GM19193 (cell line): ENCODE results near the gene PNLIP.

Experiments
- POLR2A ChIP-seq: IDR thresholded peaks from 4 replicates; pipeline ENCODE4 v1.6.1; 2011; ENCODE audit not compliant: insufficient read depth, insufficient read length; ENCODE audit errors: extremely low read depth

PNLIP gene

GRCh38 chr10:116545756-116546155, at the start of gene PNLIP:
Gene PNLIP (plus strand): TSS chr10:116545931. CDS start chr10:116546093, 162 bp downstream.
- TF ChIP-seq POLR2A = no peak

GRCh38 chr10:116504786-116505185, 40.9 kb upstream of the PNLIP start:
- TF ChIP-seq POLR2A = no peak

DNA sequence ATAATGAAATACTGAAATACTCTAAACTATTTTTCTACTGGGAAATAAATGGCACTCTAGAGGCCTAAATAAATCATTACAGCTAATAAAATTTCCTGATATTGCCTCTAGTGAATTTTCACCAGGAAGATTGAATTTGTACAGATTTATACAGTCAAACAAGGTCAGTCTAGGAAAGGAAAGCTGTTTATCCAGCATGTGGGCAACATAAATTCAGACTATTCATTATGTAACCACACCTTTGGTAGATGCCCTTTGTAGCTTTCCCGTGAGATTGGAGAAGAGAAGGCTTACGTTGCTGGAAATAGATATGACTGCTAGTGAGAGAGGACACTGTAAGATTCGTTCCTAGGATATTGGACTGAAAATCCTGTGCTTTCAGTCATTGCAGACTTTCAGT, 35.2 kb upstream of the PNLIP start:
- TF ChIP-seq POLR2A = no peak

DNA sequence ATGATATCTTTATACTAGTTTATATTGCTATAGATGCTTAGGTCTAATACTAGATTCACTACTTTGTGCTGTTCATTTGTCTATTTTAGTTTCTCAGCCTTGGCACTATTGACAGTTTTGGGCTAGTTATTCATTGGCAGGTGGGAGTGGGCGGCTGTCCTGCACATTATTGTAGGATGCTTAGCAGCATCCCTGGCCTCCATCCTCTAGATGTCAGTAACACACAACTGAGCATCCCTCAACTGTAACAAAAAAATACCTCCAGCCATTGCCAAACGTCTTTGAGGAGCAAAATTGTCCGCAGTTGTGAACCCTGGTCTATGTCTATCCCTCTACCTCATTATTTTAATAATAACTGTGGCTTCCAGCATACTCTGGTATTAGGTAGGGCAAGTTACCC, 34.4 kb upstream of the PNLIP start:
- no peak for TF ChIP-seq POLR2A

DNA sequence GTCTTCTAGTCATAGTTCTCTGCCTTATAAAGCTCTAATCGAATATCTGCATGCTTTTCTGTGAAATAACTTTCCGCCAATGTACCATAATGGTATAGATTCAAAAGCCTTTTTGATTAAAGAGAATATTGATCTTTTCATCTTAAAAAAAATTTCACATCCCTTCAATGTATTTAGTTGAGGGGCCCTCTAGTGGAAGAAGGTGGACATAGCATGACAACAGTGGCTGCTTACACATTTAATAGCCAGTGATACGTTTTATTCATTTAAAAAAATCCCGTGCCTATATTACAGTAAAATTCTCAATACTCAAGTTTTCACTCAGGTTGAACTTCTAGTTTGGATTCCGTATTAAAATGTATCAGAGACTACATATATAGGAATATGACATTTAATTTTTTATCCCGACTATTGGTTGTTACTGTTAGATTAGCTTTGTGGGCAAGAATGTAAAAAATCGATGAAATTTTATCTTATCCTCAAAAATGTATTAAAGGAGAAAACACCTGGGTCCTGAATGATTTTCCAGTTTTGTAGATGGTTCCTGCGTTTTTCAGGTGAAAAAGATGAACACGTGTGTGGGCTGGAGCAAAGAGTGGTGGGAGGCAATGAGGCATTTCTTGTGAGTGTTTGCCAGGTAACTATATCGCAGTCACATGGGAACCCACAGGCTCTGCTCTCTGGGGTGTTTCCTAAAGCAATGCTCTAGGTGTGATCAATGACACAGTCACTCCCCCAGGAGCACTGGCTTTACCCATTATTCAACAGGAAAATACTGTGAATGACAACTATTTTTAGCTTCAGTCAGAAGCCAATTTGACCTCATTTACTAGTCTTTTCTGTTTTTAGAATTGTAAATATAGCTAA, 24.1 kb upstream of the PNLIP start:
- TF ChIP-seq POLR2A = no peak

GRCh38 chr10:116522803-116523381, 22.8 kb upstream of the PNLIP start:
- no peak for TF ChIP-seq POLR2A

DNA sequence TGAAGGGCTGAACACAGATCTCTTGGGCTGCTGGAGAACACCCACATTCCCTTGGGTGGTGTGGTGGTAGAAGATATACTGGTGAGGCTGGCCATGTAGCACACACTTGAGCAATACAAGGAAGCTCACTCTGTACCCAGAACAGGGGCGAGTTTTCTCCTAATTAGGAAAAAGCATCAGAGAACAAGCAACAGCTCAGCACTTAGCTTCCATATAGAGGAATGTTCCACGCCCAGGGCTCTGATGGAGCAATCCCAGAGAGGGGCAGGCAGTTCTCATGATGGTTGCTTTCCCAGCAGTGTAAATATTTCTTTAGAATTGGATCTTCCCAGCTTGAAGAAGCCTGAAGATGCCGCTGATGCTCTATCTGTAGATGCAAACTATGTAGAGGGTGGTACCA, 21.0 kb upstream of the PNLIP start:
- no peak for TF ChIP-seq POLR2A

- no peak for TF ChIP-seq POLR2A
Observed at GRCh38 chr10:116526219-116526618, 19.5 kb upstream of the PNLIP start.

- TF ChIP-seq POLR2A = no peak
Observed at GRCh38 chr10:116536810-116537209, 8.9 kb upstream of the PNLIP start.

DNA sequence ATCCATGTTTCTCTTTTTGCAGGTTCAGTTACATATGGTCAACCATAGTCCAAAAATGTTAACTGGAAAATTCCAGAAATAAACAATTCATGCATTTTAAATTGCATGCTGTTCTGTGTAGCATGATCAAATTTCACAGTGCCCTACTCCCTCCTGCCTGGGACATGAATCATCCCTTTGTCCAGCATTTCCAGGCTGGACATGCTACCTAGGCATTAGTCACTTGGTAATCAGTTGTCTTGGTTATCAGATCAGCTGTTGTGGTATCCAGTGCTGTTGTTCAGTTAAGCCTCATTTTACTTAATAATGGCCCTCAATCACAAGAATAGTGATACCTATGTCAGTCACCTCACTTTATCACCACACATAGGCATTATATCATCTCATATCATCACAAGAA, 7.3 kb upstream of the PNLIP start:
- no peak for TF ChIP-seq POLR2A

DNA sequence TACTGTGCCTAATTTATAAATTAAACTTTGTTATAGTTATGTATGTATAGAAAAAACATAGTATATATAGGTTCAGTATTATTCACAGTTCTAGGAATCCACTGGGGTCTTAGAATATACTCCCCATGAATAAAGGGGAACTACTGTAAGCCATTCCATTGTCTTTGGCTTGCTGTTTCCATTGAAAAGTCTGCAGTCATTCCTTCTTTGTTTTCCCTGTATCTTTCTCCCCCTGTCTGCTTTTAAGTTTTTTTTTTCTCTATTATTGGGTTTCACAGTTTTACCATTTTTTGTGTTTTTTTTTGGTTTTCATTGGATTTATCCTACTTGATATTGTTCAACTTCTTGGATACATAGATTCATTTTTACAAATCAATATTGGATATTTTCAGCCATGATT, 6.7 kb upstream of the PNLIP start:
- no peak for TF ChIP-seq POLR2A

- no peak for TF ChIP-seq POLR2A
Observed at GRCh38 chr10:116540814-116541213, 4.9 kb upstream of the PNLIP start.

DNA sequence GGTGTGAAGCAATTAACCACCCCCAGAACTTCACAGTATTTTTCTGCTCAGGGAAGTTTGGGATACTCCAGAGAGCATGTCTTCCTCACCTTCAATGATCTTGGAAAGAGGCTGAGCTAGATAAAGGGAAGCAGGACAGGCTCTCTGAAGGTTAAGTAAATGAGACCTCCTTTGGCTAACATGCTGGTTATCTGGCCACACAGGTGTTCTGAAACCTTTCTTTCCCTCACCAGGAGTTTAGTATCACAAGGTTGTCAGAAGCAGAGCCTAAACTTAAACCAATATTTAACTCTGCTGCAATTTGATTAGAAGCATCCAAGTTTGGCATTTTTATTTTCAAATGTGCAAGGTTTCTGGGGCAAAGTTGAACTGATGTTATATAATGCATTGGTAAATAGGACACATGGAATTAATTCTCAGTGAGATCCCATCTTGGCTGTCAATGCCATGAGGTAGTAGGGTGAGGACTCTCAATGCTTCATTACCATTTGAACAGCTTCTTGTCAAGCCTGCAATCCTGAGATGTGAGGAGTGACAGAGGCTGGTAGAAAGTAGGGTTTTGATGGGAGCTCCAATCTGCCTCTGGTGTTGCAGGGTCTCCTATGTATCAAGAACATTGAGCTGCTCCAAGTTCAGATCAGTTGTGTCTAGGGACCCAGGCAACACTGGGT, 3.6 kb upstream of the PNLIP start:
- TF ChIP-seq POLR2A = no peak

GRCh38 chr10:116545122-116545521, 609 bp upstream of the PNLIP start:
- TF ChIP-seq POLR2A = no peak

GRCh38 chr10:116548301-116548700, 2.6 kb downstream of the PNLIP start:
- TF ChIP-seq POLR2A = no peak
